Measurements from ENCODE around the gene GRAMD2B. TPM values are rescaled to one million over a fixed set of nuclear protein-coding genes. Genes with fewer than 3 reads are reported as not detected.

GRAMD2B gene
- total RNA-seq, 1 donor = 89.8 TPM

GRCh38 chr5:126483156-126483555 lies 59.9 kb downstream of the GRAMD2B start:
- H3K27me3 ChIP-seq (ENCODE audit: insufficient read depth, low read length) = no peaks in the 10 kb centered on the region
- H3K4me2 ChIP-seq (ENCODE audit: insufficient read depth, low read length) = no peak overlapping the region
- H3K27ac ChIP-seq (ENCODE audit: low read depth, low read length) = peak overlapping the region; percentile 23
- no peaks in the 10 kb centered on the region for H3K9me3 ChIP-seq (ENCODE audit: low read depth, low read length)
- no peaks in the 10 kb centered on the region for H3K79me2 ChIP-seq (ENCODE audit: insufficient read depth, low read length)
- no peak for TF ChIP-seq CTCF (IDR thresholded peaks at IDR 0.05; ENCODE audit: extremely low read depth, low read depth, low read length)
- H3K36me3 ChIP-seq (ENCODE audit: insufficient read depth, low read length) = peaks cover 94% of the 10 kb centered on the region
- H4K20me1 ChIP-seq (ENCODE audit: insufficient read depth, low read length) = no peaks in the 10 kb centered on the region
- no peak overlapping the region for H3K4me3 ChIP-seq (ENCODE audit: insufficient read depth, low read length)
- H2AFZ ChIP-seq (ENCODE audit: low read length) = no peak overlapping the region
- H3K4me1 ChIP-seq (ENCODE audit: insufficient read depth, low read length) = peaks cover 14% of the 10 kb centered on the region
- no peak for DNase-seq (ENCODE audit: insufficient read length, low spot score, missing footprints)

- no peak overlapping the region for H3K4me3 ChIP-seq (ENCODE audit: insufficient read depth, low read length)
- H3K27ac ChIP-seq (ENCODE audit: low read depth, low read length) = no peak overlapping the region
- H3K9me3 ChIP-seq (ENCODE audit: low read depth, low read length) = no peaks in the 10 kb centered on the region
- H3K4me2 ChIP-seq (ENCODE audit: insufficient read depth, low read length) = no peak overlapping the region
- no peaks in the 10 kb centered on the region for H4K20me1 ChIP-seq (ENCODE audit: insufficient read depth, low read length)
- no peak for TF ChIP-seq CTCF (IDR thresholded peaks at IDR 0.05; ENCODE audit: extremely low read depth, low read depth, low read length)
- no peak for DNase-seq (ENCODE audit: insufficient read length, low spot score, missing footprints)
- H3K27me3 ChIP-seq (ENCODE audit: insufficient read depth, low read length) = no peaks in the 10 kb centered on the region
- no peaks in the 10 kb centered on the region for H3K79me2 ChIP-seq (ENCODE audit: insufficient read depth, low read length)
- no peak overlapping the region for H2AFZ ChIP-seq (ENCODE audit: low read length)
- peaks cover 94% of the 10 kb centered on the region for H3K36me3 ChIP-seq (ENCODE audit: insufficient read depth, low read length)
- H3K4me1 ChIP-seq (ENCODE audit: insufficient read depth, low read length) = peaks cover 13% of the 10 kb centered on the region
Measured at GRCh38 chr5:126484253-126484652, 61.0 kb downstream of the GRAMD2B start.

- Histone ChIP-seq H3K36me3 (ENCODE audit: insufficient read depth, low read length) (peaks cover 94% of the 10 kb centered on the region), H4K20me1 (ENCODE audit: insufficient read depth, low read length) (no peaks in the 10 kb centered on the region), H3K79me2 (ENCODE audit: insufficient read depth, low read length) (no peaks in the 10 kb centered on the region), H3K27ac (ENCODE audit: low read depth, low read length) (no peak overlapping the region), H3K4me1 (ENCODE audit: insufficient read depth, low read length) (peaks cover 8% of the 10 kb centered on the region), H3K9me3 (ENCODE audit: low read depth, low read length) (no peaks in the 10 kb centered on the region), H2AFZ (ENCODE audit: low read length) (no peak overlapping the region), H3K4me2 (ENCODE audit: insufficient read depth, low read length) (no peak overlapping the region), H3K4me3 (ENCODE audit: insufficient read depth, low read length) (no peak overlapping the region), H3K27me3 (ENCODE audit: insufficient read depth, low read length) (no peaks in the 10 kb centered on the region)
- no peak for TF ChIP-seq CTCF (IDR thresholded peaks at IDR 0.05; ENCODE audit: extremely low read depth, low read depth, low read length)
- DNase-seq (ENCODE audit: insufficient read length, low spot score, missing footprints) = no peak
Measured at GRCh38 chr5:126486332-126486731, 63.1 kb downstream of the GRAMD2B start.

- H3K9me3 ChIP-seq (ENCODE audit: low read depth, low read length) = no peaks in the 10 kb centered on the region
- no peak overlapping the region for H2AFZ ChIP-seq (ENCODE audit: low read length)
- no peak overlapping the region for H3K4me3 ChIP-seq (ENCODE audit: insufficient read depth, low read length)
- H3K36me3 ChIP-seq (ENCODE audit: insufficient read depth, low read length) = peaks cover 96% of the 10 kb centered on the region
- no peaks in the 10 kb centered on the region for H3K27me3 ChIP-seq (ENCODE audit: insufficient read depth, low read length)
- H3K4me2 ChIP-seq (ENCODE audit: insufficient read depth, low read length) = no peak overlapping the region
- H3K27ac ChIP-seq (ENCODE audit: low read depth, low read length) = no peak overlapping the region
- TF ChIP-seq CTCF (IDR thresholded peaks at IDR 0.05; ENCODE audit: extremely low read depth, low read depth, low read length) = no peak
- DNase-seq (ENCODE audit: insufficient read length, low spot score, missing footprints) = no peak
- no peaks in the 10 kb centered on the region for H4K20me1 ChIP-seq (ENCODE audit: insufficient read depth, low read length)
- no peaks in the 10 kb centered on the region for H3K79me2 ChIP-seq (ENCODE audit: insufficient read depth, low read length)
- H3K4me1 ChIP-seq (ENCODE audit: insufficient read depth, low read length) = peaks cover 8% of the 10 kb centered on the region
Measured at GRCh38 chr5:126487596-126487995, 64.4 kb downstream of the GRAMD2B start.

All from osteoblast (primary cell).